GM18499 (cell line): ENCODE data around the gene SRGAP2.
"Not testable (repeated sequence)": the region's sequence is repeated elsewhere in the genome, so short reads cannot be mapped to it uniquely, and the experiment has no call there.

Experiments
- ATAC-seq: cut with Tn5 transposase; IDR thresholded peaks from one replicate; pipeline ENCODE4 v1.9.1; 2021; ENCODE audit warnings: moderate number of reproducible peaks; ENCODE audit not compliant: insufficient read depth, unreplicated experiment

The SRGAP2 gene

DNA sequence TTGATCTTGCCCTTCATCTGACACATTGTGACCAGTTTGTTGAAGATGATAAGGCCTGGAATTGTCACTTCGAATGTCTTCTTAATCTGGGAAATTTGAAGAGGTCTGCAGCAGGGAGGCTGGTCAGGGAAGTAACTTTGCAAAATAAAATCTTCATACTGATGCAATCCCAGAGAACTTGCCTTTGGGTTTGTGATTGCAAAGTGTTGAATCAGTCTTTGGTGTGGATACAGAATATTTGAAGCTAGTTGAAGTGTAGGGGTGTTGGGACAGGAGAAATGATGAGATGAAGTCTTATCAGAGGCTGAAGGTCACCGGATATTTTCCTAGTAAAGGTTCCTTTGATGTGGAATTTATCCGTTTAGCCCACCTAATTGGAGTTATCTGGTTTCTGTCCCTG is 42.1 kb downstream of the SRGAP2 start:
- ATAC-seq: not testable (repeated sequence)

DNA sequence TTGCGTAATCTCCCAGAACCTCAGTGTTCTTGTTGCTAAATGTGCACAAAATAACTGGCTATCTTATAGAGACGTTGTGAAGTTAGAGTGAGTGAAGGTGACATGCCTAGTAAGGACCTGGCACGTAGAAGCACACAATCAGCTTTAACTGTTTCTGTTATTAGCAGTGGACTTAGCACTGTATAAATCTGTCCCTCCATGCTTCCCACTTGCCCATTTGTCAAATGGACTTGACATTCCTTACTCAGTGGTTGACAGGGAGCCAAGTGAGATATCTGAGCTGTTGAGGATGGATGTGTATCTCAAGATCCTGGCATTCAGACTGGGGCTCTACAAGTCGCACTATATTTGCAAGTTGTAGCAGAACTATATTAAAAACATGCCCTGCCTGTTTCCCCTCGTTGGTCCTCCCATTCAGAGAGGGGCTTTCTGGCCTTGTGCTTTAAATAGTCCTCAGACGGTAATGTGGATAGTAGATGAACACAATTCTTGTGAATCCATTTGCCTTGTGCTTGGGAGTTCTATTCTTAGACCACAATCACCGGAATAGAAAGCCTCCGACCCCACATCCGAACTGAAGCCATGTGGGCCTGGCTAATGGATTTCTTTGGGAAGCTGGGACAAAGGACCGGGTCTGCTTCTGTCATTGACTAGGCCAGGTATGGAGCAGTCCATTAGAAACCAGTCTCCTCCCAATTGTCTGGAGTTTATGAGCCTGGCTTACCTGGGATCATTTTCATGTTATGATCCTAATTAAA is 43.0 kb downstream of the SRGAP2 start:
- ATAC-seq: not testable (repeated sequence)

DNA sequence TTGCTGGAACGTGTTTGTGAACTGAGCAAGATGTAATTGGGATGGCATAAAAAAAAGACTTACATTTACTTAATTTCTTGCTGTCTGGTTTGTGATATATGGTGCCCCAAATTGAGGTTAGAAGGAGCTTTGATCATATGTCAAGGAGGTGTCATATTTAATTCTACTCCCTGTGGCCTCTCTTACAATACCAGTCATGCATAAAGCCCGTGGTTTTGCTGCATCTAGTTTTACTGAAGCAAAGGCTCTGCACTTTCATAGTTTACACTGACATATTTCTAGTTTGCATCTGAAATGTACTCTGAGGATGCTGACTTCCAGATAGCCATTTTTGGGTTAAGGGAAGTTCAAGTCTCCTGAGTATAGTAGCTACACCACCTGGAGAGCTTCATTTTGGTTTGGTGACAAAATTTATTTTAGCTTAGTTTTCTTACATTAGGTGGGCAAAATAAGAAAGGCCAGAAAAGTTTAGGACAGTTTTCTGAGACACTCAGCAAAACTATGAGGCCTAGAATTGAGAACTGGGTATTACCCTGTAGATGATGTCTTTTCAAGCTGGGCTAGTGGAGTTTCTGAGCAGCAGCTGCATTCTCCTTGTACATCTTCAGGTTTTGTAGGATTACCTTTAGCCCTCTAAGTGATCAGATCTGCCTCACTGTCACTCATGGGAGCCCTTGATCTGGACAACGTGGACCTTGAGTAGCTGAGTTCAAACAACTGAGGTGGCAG is 47.8 kb downstream of the SRGAP2 start:
- not testable (repeated sequence) for ATAC-seq

GRCh38 chr1:206252680-206253335 is 49.5 kb downstream of the SRGAP2 start:
- not testable (repeated sequence) for ATAC-seq
